Neural progenitor cell (in vitro differentiated cells): ENCODE results near the gene CACNG8.

ENCODE experiments used
- EZH2 ChIP-seq: fragments of 200-600 bp; sonication (generic); IDR thresholded peaks from 2 replicates; pipeline ENCODE4 v1.6.1; 2017; ENCODE audit warnings: antibody characterized with exemption, mild to moderate bottlenecking, moderate library complexity
- TF ChIP-seq, protein P1 (sequence below): fragments of 200-600 bp; sonication (generic); IDR thresholded peaks from 2 replicates; pipeline ENCODE4 v1.5.1; 2017; ENCODE audit warnings: antibody characterized with exemption, mild to moderate bottlenecking

DNA sequence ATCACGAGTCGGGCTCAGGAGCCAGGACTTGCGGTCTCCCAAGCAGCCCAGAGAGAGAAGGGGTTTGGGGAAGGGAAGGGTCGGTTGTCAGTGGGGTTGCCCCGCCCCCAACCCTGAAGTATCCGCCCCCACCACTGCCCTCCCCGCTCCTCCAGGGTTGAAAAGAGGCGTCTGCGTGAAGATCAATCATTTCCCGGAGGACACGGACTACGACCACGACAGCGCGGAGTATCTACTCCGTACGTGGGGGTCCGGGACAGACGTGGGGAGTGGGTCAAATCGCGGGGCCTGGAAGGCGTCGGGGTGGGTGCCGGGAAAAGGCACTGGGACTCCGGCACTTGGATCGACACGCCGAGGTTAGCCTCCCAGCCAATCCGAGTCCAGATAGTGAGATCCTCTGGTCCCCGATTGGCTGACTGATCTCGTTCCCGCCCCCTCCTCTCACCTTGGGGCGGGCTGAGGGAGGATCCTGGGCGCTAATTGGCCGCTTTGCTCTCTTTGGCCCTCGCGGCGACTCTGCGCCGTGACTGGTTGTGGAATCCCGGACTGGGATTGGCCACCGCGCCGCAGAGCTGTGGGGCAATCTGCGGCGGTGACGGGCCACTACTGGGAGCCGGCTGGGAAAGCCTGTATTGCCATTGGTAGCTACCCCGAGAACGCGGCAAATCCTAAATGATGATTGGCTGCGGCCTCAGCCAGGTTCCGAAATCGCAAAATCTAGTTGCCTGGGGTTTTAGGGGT, 15.4 kb downstream of the CACNG8 start:
- TF ChIP-seq, protein P1, sequence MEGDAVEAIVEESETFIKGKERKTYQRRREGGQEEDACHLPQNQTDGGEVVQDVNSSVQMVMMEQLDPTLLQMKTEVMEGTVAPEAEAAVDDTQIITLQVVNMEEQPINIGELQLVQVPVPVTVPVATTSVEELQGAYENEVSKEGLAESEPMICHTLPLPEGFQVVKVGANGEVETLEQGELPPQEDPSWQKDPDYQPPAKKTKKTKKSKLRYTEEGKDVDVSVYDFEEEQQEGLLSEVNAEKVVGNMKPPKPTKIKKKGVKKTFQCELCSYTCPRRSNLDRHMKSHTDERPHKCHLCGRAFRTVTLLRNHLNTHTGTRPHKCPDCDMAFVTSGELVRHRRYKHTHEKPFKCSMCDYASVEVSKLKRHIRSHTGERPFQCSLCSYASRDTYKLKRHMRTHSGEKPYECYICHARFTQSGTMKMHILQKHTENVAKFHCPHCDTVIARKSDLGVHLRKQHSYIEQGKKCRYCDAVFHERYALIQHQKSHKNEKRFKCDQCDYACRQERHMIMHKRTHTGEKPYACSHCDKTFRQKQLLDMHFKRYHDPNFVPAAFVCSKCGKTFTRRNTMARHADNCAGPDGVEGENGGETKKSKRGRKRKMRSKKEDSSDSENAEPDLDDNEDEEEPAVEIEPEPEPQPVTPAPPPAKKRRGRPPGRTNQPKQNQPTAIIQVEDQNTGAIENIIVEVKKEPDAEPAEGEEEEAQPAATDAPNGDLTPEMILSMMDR, result no peak
- no peak for TF ChIP-seq EZH2
